Inflammatory macrophage treated with lipopolysaccharide for 4 hours (primary cell): ENCODE results near the gene CYB561D1.

Experiments
- DNase-seq: peaks from one replicate; pipeline ENCODE4 v3.0.0-alpha.2; 2020

The CYB561D1 gene

GRCh38 chr1:109531826-109532364 is 38.0 kb downstream of the CYB561D1 start:
- DNase-seq = no peak

- DNase-seq = peak; percentile 66
Observed at GRCh38 chr1:109532365-109533136, 38.7 kb downstream of the CYB561D1 start.

DNA sequence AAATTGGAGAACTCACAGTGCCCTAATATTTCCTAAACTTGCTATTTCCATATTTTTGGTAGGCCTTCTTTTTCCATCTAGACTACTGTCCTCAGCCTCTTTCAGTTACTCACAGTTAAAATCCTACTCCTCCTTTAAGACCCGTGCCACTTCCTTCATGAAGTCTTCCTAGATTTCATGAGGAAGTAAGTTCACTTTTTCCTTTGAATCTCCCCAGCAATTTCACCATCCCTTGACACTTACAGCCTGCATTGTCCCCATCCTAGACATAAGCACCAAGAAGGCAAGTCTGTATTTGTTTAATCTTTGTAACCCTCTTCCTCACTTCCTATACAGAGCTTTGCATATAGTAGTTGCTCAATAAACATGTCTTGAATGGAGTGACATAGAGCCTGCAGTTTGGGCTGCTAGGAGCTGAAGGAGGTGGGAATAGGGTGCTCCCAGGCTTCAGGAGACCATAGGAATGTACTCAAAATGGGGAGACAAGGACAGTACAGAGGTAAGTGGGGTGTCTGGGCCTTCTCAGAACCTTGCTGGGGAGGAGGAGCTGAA is 40.5 kb downstream of the CYB561D1 start:
- DNase-seq = no peak

GRCh38 chr1:109535481-109535880 is 41.6 kb downstream of the CYB561D1 start:
- DNase-seq = no peak

DNA sequence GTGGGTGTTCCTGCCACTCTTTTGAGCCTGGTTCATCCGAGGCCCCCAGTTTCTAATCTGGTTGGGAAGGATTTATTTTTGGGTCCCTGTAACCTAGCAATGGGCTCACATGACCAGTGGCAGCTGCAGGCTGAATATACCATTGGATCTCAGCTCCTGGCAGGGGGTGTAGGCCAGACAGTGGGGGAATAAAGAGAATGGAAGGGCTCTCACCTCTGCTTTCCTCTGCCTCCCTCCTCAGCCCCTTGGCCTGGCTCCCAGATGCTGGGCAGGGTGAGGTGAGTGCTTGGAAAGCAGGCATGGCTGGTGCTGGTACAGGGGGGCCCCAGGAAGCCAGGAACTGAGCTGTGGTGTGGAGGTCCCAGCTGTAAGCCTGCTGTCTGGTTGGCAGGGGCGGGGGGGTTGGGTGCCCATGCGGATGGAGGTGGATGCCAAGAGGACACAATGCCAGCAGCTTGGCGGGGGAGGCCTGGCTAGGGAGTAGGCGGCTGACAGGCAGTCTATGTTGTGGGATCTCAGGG is 42.1 kb downstream of the CYB561D1 start:
- no peak for DNase-seq

DNA sequence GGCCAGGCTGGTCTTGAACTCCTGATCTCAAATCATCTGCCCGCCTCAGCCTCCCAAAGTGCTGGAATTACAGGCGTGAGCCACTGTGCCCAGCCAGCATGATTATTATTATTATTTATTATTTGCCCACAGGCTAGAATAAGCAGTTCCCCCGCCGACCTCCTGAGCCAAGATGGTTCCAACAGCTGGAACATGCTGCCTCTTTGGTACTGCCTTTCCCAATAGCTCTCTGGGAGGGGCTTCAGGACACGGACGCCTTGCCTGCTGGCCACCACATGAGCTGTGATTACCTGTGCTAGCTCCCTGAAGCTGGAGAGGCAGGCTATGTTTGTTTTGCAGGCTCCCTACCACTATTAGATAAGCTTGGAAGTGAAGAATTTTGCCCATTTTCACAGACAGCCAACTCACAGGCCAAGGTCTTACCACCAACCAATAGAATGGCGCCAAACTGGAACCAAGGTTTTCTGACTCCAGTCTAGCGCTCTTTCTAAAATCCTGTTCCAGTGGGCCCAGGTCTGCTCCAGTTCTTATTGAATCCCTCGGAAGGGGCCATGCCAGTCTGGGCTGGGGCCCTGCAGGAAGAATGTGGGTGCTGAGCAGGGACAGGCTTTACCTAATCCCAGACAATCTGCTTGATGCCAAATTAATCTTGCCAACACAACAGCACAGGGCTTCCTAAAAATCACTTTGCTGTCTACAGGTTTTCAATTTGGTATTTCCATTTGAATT is 43.7 kb downstream of the CYB561D1 start:
- DNase-seq = no peak

DNA sequence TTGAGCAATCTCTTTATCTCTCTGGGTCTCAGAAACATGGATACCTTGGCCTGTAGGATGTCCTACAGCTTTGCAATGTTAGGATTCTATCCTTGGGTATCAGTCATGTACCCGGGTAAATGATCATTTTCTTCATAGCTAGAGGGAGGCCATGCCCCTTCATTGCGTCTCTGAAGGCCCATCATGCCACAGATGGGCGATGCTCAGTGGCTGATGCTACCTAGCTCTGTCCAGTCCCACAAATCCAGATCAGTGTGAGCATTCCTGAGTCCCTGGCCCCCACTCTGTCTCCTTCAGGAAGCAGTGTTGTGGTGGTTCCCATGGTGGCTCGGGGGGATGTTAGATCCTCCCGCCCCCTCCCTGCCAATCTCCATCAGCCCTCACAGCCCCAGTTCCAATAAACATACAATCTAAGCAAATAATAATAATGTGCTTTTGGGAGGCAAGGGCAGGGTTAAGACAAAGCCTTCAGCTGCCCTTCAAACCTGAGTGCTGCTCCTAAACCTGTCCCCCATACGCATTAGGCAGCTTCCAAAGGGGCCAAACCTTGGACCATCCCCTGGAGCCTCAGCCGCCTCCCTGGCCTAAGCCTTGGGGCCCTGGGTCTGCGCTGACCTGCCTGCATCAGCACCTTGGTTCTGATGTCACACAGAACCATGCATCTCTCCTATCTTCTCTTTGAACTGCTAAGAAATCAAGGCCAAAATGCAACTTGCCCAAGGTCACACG is 45.1 kb downstream of the CYB561D1 start:
- DNase-seq = no peak

DNA sequence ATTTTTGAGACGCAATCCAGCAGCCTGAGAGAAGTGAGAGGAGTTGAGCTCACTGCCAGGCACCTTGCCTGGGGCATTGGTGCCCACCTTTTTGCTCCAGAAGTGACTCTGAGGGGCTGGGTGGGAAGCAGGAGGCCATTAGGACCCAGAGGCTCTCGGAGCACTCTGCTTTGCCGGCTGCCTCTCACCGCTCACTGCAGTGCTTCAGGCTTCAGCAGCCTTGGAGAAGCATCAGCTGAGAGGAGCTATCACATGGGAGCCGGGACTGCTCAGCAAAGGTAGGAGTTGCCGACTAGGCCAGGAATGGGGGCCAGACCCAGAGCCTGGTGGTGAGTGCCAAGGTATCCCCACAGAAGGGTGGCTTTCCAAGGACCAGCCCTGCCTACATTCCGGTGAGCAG is 45.8 kb downstream of the CYB561D1 start, which contains the start of gene GPR61:
GPR61 (plus strand) TSS at position 197 of the 400 bp plus-strand sequence. CDS start 3,151 bp downstream, outside the sequence.
- DNase-seq = no peak

DNA sequence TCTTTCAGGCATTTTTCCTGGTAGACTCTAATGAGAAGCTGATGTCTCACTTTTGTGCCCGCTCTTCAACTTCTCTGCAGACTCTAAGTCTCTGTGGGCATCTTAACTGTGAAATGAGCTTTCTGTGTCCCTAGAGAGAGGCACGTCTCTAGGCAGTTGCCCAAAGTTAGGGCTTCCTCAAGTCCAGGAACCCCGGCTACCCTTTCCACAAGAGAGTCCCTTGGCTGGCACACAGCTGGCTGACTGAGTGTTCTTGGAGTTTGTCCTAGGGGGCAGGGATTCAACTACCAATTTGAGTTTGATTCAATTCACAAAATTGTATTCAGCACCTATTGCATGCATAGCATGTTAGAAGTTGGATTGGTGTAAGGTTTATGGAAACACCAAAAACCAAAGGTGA is 47.2 kb downstream of the CYB561D1 start:
- no peak for DNase-seq

GRCh38 chr1:109542657-109543056 is 48.8 kb downstream of the CYB561D1 start:
- DNase-seq = no peak

DNA sequence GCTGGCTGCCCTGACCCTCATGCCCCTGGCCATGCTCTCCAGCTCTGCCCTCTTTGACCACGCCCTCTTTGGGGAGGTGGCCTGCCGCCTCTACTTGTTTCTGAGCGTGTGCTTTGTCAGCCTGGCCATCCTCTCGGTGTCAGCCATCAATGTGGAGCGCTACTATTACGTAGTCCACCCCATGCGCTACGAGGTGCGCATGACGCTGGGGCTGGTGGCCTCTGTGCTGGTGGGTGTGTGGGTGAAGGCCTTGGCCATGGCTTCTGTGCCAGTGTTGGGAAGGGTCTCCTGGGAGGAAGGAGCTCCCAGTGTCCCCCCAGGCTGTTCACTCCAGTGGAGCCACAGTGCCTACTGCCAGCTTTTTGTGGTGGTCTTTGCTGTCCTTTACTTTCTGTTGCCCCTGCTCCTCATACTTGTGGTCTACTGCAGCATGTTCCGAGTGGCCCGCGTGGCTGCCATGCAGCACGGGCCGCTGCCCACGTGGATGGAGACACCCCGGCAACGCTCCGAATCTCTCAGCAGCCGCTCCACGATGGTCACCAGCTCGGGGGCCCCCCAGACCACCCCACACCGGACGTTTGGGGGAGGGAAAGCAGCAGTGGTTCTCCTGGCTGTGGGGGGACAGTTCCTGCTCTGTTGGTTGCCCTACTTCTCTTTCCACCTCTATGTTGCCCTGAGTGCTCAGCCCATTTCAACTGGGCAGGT is 49.5 kb downstream of the CYB561D1 start:
- DNase-seq = no peak

DNA sequence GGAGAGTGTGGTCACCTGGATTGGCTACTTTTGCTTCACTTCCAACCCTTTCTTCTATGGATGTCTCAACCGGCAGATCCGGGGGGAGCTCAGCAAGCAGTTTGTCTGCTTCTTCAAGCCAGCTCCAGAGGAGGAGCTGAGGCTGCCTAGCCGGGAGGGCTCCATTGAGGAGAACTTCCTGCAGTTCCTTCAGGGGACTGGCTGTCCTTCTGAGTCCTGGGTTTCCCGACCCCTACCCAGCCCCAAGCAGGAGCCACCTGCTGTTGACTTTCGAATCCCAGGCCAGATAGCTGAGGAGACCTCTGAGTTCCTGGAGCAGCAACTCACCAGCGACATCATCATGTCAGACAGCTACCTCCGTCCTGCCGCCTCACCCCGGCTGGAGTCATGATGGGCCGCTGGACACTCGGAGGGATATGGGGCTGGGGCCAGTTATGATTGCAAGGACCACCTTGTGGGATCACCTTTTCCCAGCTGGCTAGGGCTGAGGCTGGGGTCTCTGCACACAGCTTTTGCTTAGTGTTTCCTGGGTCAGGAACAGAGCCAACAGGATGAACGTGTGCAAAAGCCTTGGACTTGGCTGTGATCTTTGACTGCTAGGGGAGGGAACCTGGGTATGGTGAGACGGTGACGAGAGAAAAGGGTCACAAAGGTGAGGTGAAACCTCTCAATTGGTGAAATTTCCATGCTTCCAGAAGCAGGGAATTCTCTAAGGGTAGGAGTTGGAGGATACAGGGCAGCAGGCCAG is 50.3 kb downstream of the CYB561D1 start:
- no peak for DNase-seq

GRCh38 chr1:109546311-109547109 is 52.6 kb downstream of the CYB561D1 start:
- peak; percentile 91 for DNase-seq

DNA sequence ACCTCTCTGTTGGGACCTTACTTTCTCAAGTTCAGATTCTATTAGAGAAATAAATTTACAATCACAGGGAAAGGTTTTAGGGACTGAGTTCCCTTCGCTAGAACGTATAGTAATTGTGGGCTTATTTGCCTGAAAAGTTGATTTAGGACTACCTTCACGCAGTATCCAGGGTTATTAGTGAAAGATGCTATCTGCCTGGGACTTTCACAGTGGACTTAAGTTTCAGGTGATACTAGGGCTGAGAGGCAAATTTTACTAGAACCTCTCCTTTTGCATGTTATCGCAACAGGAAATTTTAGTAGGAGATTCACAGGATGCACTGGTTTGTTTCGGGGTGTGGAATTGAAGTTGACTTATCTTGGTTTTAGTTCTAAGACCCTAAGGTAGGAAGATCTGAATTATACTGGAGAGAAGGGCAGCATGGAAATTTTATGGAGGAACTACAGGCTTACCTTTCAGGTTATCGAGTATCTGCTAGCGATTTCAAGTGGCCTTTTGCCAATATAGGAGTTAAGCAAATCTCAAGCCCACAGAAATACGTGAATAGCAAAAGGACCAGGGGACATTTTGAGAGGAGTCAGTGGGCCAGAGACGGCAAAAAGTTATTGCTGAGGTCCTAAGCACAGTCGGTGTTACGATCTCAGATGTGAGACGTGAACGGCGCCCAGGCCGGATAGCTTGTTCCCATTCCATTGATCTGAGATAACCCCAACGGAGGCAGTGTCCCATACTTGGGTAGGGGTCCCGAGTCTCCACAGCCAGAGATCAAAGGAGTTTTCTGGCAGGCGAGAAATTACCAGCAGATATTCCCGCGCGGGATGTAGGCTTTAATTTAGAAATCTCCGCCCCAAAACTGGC is 53.8 kb downstream of the CYB561D1 start:
- no peak for DNase-seq

GRCh38 chr1:109548321-109549267 is 54.7 kb downstream of the CYB561D1 start, which contains the start of gene GNAI3:
Gene GNAI3 (plus strand): TSS chr1:109548615. CDS start chr1:109548721, 106 bp downstream.
- DNase-seq = peak; percentile 98
